ENCODE results near the gene CAP1. TPM values are rescaled to one million over a fixed set of nuclear protein-coding genes. Genes with fewer than 3 reads are reported as not detected.

The CAP1 gene
- total and polyA plus RNA-seq, 9 of the 15 experiments (the other 6 are each of a cell fraction or from before 2014, with no cell fraction given) = 230 to 658 (median 281) TPM

DNA sequence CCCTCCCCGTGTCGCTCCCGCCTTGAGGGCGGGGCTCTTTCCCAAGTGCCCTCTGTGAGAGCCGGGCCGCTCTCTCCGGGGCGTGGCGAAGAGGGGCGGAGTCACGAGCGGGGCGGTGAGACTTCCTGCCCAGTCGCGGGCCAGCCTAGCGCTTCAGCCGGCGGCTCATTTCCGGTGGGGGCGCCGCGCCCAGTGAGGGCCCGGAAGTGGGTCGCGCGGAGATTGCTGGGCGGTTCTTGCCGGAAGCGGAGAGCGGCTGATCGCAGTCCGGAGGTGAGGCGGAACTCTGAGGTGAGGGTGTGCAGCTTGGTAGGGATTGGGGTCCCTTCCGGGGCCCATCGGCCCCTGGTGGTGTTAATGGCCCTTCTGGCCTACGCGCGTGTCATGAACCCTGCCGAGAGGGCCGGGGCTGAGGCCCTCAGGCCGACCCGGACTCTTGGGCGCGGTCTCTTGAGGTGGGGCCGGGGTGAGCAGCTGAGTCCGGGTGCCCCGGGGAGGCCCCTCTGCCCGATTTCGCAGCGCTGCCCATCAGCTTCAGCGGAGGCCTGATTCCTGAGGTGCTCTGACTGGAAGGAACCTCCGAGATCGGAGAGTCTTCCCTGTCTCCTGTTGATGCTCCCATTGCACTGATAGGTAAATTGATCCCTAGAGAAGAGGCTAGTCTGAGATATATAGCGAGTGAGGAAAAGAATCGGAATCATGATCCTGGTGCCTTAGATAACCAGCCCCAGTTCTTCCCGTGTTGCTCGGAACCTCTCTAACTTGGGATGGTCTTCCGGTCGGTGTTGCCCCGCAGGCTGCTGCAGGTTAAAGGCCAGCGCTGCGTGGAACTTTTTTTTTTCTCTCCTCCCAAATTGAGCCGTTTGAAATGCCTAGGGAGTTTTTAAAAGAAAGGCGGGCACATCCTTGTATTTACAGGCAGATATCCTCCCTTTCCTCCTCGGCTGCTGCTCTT is at the start of gene CAP1 (continued):
- TF ChIP-seq, protein P1, sequence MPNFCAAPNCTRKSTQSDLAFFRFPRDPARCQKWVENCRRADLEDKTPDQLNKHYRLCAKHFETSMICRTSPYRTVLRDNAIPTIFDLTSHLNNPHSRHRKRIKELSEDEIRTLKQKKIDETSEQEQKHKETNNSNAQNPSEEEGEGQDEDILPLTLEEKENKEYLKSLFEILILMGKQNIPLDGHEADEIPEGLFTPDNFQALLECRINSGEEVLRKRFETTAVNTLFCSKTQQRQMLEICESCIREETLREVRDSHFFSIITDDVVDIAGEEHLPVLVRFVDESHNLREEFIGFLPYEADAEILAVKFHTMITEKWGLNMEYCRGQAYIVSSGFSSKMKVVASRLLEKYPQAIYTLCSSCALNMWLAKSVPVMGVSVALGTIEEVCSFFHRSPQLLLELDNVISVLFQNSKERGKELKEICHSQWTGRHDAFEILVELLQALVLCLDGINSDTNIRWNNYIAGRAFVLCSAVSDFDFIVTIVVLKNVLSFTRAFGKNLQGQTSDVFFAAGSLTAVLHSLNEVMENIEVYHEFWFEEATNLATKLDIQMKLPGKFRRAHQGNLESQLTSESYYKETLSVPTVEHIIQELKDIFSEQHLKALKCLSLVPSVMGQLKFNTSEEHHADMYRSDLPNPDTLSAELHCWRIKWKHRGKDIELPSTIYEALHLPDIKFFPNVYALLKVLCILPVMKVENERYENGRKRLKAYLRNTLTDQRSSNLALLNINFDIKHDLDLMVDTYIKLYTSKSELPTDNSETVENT (CRISPR knock-in tag; IDR thresholded peaks at IDR 0.05) = peak; percentile 67
- TF ChIP-seq GABPB1 (CRISPR knock-in tag; IDR thresholded peaks at IDR 0.05) = peak; percentile 98
- TF ChIP-seq NRF1 (conservative IDR thresholded peaks at IDR 0.05 in 1 of 2, IDR thresholded peaks at IDR 0.05 in 1 of 2) = peak; percentile 83 to 87
- peak; percentile 32; the same call in 1 of the 2 replicates for TF ChIP-seq ZBTB7A (IDR thresholded peaks at IDR 0.05; ENCODE audit: borderline replicate concordance, control insufficient read depth, low read depth, low read length)
- TF ChIP-seq, protein P2, sequence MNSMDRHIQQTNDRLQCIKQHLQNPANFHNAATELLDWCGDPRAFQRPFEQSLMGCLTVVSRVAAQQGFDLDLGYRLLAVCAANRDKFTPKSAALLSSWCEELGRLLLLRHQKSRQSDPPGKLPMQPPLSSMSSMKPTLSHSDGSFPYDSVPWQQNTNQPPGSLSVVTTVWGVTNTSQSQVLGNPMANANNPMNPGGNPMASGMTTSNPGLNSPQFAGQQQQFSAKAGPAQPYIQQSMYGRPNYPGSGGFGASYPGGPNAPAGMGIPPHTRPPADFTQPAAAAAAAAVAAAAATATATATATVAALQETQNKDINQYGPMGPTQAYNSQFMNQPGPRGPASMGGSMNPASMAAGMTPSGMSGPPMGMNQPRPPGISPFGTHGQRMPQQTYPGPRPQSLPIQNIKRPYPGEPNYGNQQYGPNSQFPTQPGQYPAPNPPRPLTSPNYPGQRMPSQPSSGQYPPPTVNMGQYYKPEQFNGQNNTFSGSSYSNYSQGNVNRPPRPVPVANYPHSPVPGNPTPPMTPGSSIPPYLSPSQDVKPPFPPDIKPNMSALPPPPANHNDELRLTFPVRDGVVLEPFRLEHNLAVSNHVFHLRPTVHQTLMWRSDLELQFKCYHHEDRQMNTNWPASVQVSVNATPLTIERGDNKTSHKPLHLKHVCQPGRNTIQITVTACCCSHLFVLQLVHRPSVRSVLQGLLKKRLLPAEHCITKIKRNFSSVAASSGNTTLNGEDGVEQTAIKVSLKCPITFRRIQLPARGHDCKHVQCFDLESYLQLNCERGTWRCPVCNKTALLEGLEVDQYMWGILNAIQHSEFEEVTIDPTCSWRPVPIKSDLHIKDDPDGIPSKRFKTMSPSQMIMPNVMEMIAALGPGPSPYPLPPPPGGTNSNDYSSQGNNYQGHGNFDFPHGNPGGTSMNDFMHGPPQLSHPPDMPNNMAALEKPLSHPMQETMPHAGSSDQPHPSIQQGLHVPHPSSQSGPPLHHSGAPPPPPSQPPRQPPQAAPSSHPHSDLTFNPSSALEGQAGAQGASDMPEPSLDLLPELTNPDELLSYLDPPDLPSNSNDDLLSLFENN (IDR thresholded peaks at IDR 0.05; ENCODE audit: low read depth in 2 of 2, low read length in 2 of 2) = peak in 1 of 2 experiments; percentile 13; a peak in 1 of 4 replicates
- TF ChIP-seq, protein P3, sequence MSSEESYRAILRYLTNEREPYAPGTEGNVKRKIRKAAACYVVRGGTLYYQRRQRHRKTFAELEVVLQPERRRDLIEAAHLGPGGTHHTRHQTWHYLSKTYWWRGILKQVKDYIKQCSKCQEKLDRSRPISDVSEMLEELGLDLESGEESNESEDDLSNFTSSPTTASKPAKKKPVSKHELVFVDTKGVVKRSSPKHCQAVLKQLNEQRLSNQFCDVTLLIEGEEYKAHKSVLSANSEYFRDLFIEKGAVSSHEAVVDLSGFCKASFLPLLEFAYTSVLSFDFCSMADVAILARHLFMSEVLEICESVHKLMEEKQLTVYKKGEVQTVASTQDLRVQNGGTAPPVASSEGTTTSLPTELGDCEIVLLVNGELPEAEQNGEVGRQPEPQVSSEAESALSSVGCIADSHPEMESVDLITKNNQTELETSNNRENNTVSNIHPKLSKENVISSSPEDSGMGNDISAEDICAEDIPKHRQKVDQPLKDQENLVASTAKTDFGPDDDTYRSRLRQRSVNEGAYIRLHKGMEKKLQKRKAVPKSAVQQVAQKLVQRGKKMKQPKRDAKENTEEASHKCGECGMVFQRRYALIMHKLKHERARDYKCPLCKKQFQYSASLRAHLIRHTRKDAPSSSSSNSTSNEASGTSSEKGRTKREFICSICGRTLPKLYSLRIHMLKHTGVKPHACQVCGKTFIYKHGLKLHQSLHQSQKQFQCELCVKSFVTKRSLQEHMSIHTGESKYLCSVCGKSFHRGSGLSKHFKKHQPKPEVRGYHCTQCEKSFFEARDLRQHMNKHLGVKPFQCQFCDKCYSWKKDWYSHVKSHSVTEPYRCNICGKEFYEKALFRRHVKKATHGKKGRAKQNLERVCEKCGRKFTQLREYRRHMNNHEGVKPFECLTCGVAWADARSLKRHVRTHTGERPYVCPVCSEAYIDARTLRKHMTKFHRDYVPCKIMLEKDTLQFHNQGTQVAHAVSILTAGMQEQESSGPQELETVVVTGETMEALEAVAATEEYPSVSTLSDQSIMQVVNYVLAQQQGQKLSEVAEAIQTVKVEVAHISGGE (CRISPR knock-in tag; IDR thresholded peaks at IDR 0.05) = peak in 2 of 3 experiments; percentile 82 to 97; a peak in 4 of 6 replicates
- no peak for TF ChIP-seq NR4A1 (CRISPR knock-in tag; IDR thresholded peaks at IDR 0.05)
- peak; percentile 67; the same call in 1 of the 2 replicates for TF ChIP-seq NR4A1 (tag; IDR thresholded peaks at IDR 0.05)
- peak; percentile 11 for TF ChIP-seq TAF9B (IDR thresholded peaks at IDR 0.05; ENCODE audit: partially characterized antibody)
- TF ChIP-seq, protein P4, sequence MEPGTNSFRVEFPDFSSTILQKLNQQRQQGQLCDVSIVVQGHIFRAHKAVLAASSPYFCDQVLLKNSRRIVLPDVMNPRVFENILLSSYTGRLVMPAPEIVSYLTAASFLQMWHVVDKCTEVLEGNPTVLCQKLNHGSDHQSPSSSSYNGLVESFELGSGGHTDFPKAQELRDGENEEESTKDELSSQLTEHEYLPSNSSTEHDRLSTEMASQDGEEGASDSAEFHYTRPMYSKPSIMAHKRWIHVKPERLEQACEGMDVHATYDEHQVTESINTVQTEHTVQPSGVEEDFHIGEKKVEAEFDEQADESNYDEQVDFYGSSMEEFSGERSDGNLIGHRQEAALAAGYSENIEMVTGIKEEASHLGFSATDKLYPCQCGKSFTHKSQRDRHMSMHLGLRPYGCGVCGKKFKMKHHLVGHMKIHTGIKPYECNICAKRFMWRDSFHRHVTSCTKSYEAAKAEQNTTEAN (CRISPR knock-in tag; IDR thresholded peaks at IDR 0.05) = 0 out of 2 replicates have a peak, but pooled peaks have one; percentile 26
- no peak for TF ChIP-seq COPS2 (conservative IDR thresholded peaks at IDR 0.05)
- TF ChIP-seq KDM1A (IDR thresholded peaks at IDR 0.05) = peak; percentile 70 to 85; a peak in 3 of 4 replicates
- TF ChIP-seq ZFP36 (IDR thresholded peaks at IDR 0.05; ENCODE audit: low read depth, low read length, partially characterized antibody) = peak; percentile 89
- no peak for TF ChIP-seq ZNF217 (CRISPR knock-in tag; IDR thresholded peaks at IDR 0.05)
